Measurements from ENCODE around the gene AKAP6. TPM values are rescaled to one million over a fixed set of nuclear protein-coding genes. Genes with fewer than 3 reads are reported as not detected.

Gene AKAP6
- total and polyA plus RNA-seq, 4 donors: 0.42 to 3.2 (median 1.7) TPM

GRCh38 chr14:32800320-32800719, 471.2 kb downstream of the AKAP6 start:
- Histone ChIP-seq H3K4me1 (ENCODE audit: control insufficient read depth in 4 of 4, insufficient read depth in 4 of 4, low read length in 3 of 4) (no peaks in the 10 kb centered on the region), H3K4me3 (ENCODE audit: low read depth in 1 of 3, low read length in 3 of 3) (no peak overlapping the region), H3K36me3 (ENCODE audit: control insufficient read depth in 4 of 4, insufficient read depth in 3 of 4, low read depth in 1 of 4, low read length in 3 of 4) (no peaks in the 10 kb centered on the region), H3K27ac (ENCODE audit: low read depth in 1 of 2, low read length in 2 of 2) (no peak overlapping the region), H3K9me3 (ENCODE audit: control insufficient read depth in 4 of 4, low read length in 3 of 4) (peaks cover 0 to 21% (median 3%) of the 10 kb centered on the region in 4 donors), H3K9ac (ENCODE audit: low read depth in 1 of 2, low read length in 2 of 2) (no peak overlapping the region), H3K27me3 (ENCODE audit: control insufficient read depth in 4 of 4, insufficient read depth in 4 of 4, low read length in 3 of 4) (no peaks in the 10 kb centered on the region)
- DNase-seq (ENCODE audit: low spot score): no peak
- WGBS: 98% methylated on average over 1 of the region's 1 CpG
- no peak for TF ChIP-seq RAD21 (IDR thresholded peaks at IDR 0.05)
- TF ChIP-seq EGR1 (IDR thresholded peaks at IDR 0.05; ENCODE audit: low read depth in 2 of 2): no peak
- no peak for TF ChIP-seq SP1 (IDR thresholded peaks at IDR 0.05)
- TF ChIP-seq RXRA (IDR thresholded peaks at IDR 0.05): no peak
- no peak for TF ChIP-seq HNF4G (IDR thresholded peaks at IDR 0.05)
- no peak for TF ChIP-seq NR2F2 (IDR thresholded peaks at IDR 0.05)
- no peak for TF ChIP-seq JUND (IDR thresholded peaks at IDR 0.05)
- TF ChIP-seq FOXA1 (IDR thresholded peaks at IDR 0.05): no peak
- TF ChIP-seq, protein P1, sequence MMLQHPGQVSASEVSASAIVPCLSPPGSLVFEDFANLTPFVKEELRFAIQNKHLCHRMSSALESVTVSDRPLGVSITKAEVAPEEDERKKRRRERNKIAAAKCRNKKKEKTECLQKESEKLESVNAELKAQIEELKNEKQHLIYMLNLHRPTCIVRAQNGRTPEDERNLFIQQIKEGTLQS (IDR thresholded peaks at IDR 0.05): no peak
- no peak for TF ChIP-seq GABPA (IDR thresholded peaks at IDR 0.05 in 1 of 2, conservative IDR thresholded peaks at IDR 0.05 in 1 of 2)
- TF ChIP-seq REST (IDR thresholded peaks at IDR 0.05): no peak
- no peak for TF ChIP-seq HNF4A (conservative IDR thresholded peaks at IDR 0.05)
- no peak for TF ChIP-seq YY1 (IDR thresholded peaks at IDR 0.05)
- TF ChIP-seq, protein P2, sequence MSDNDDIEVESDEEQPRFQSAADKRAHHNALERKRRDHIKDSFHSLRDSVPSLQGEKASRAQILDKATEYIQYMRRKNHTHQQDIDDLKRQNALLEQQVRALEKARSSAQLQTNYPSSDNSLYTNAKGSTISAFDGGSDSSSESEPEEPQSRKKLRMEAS (IDR thresholded peaks at IDR 0.05): no peak
- no peak for TF ChIP-seq CTCF (IDR thresholded peaks at IDR 0.05; ENCODE audit: low read depth, low read length, missing input control)
- no peak for TF ChIP-seq ZBTB33 (IDR thresholded peaks at IDR 0.05)
- no peak for TF ChIP-seq TAF1 (conservative IDR thresholded peaks at IDR 0.05)
- TF ChIP-seq FOXA2 (IDR thresholded peaks at IDR 0.05): no peak
